Natural killer cell (primary cell): ENCODE data around the gene UBE2J1. TPM values are rescaled to one million over a fixed set of nuclear protein-coding genes. Genes with fewer than 3 reads are reported as not detected.

Experiments
- ATAC-seq, 3 donors: fragments of 150-1000 bp in 2 of 3; fragments of 200-7000 bp in 1 of 3; cut with Tn5 transposase; 1 replicate in 1 of 3; 2 replicates in 2 of 3; pipeline ENCODE4 v1.10.0; 2021; ENCODE audit warnings: mild to moderate bottlenecking in 2 of 3, moderate library complexity in 2 of 3
- DNase-seq, 2 donors: peaks; one replicate each; pipeline versions ENCODE4 v3.0.0 to v3.0.0-alpha.2; 2013 to 2021; ENCODE audit warnings: mixed read lengths in 1 of 2
- H3K27ac ChIP-seq: one replicate; pipeline ENCODE4 v1.5.1; 2013; ENCODE audit warnings: mild to moderate bottlenecking, low read length
- H3K27me3 ChIP-seq: one replicate; pipeline ENCODE4 v1.6.1; 2013; ENCODE audit warnings: low read length; ENCODE audit not compliant: control insufficient read depth, insufficient read depth
- H3K36me3 ChIP-seq: one replicate; pipeline ENCODE4 v1.6.1; 2013; ENCODE audit warnings: low read length; ENCODE audit not compliant: control insufficient read depth, insufficient read depth
- H3K4me1 ChIP-seq: one replicate; pipeline ENCODE4 v1.6.1; 2013; ENCODE audit warnings: low read length; ENCODE audit not compliant: control insufficient read depth, insufficient read depth
- H3K4me3 ChIP-seq: one replicate; pipeline ENCODE4 v1.5.1; 2013; ENCODE audit warnings: low read length
- H3K9me3 ChIP-seq: one replicate; pipeline ENCODE4 v1.6.1; 2013; ENCODE audit warnings: low read length; ENCODE audit not compliant: control insufficient read depth, insufficient read depth
- H3K27ac Mint-ChIP-seq, 2 donors: one replicate each; pipeline ENCODE4 v1.8.0; 2022; ENCODE audit warnings: mild to moderate bottlenecking in 2 of 2, mixed read lengths in 2 of 2, moderate library complexity in 1 of 2
- H3K27me3 Mint-ChIP-seq, 2 donors: one replicate each; pipeline ENCODE4 v1.8.0; 2022; ENCODE audit warnings: low read depth in 2 of 2, mixed read lengths in 2 of 2
- H3K36me3 Mint-ChIP-seq: one replicate; pipeline ENCODE4 v1.8.0; 2022; ENCODE audit warnings: mixed read lengths
- H3K4me1 Mint-ChIP-seq, 2 donors: one replicate each; pipeline ENCODE4 v1.8.0; 2022; ENCODE audit warnings: mixed read lengths in 2 of 2
- H3K4me3 Mint-ChIP-seq: one replicate; pipeline ENCODE4 v1.8.0; 2022; ENCODE audit warnings: mild to moderate bottlenecking, moderate library complexity, mixed read lengths
- H3K9me3 Mint-ChIP-seq, 2 donors: one replicate each; pipeline ENCODE4 v1.8.0; 2022; ENCODE audit warnings: mixed read lengths in 2 of 2
- WGBS: methylation state at CpG from one replicate; pipeline ENCODE4 v1.1.7; 2013; ENCODE audit warnings: missing lambda C conversion rate; ENCODE audit not compliant: insufficient coverage; 5-methylcytosine and 5-hydroxymethylcytosine counted together
- intact Hi-C: fragments of 100-400 bp; cut with micrococcal nuclease; formaldehyde crosslinking; loops from one replicate; pipeline ENCODE4 v1.14.2; 2022
- total RNA-seq, 4 donors: library from RNA; stranded (reverse); fragments of 120-200 nt in 1 of 4; gene quantifications; one replicate each; pipeline versions ENCODE4 v1.2.3 to v1.2.4, GENCODE V29; 2013 to 2022
- TF ChIP-seq, protein P1 (sequence below): fragments of 200-600 bp; IDR thresholded peaks from one replicate; pipeline ENCODE4 v1.8.0; 2022; ENCODE audit warnings: antibody characterized with exemption

The UBE2J1 gene
- total RNA-seq, 3 donors from 2014 or later (not counting 1 experiment from before 2014, with no cell fraction given) = 34.1 to 58.1 (median 45.9) TPM

DNA sequence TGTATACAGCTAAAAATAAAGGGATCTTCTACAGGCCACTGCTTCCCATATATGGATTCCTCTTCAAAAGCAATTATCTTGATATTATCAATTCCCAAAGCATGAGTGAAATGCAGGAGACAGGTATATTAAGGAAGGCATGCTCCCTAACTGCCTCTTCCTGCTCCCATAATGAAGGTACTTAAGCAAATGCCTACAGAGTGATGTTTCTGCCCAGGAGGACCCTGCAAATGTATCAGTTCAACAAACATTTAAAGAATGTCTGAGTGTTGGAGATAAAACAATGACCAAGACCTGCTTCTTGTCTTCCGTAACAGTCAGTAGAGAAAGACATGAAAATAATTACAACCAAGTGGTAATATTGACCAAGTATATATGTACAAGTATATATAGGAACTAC is 4.2 kb downstream of the UBE2J1 start:
- no peaks in the 10 kb centered on the region for H3K27me3 ChIP-seq
- Mint-ChIP-seq H3K9me3 (no peaks in the 10 kb centered on the region), H3K4me1 (peaks cover 68 to 74% of the 10 kb centered on the region in 2 donors), H3K27ac (peak overlapping the region; percentile 96), H3K36me3 (no peaks in the 10 kb centered on the region), H3K27me3 (no peaks in the 10 kb centered on the region), H3K4me3 (no peak overlapping the region)
- no CpG with 5 or more reads among the region's 1 CpG for WGBS
- no peak overlapping the region for H3K4me3 ChIP-seq
- no peak for DNase-seq
- no peak overlapping the region for H3K27ac ChIP-seq
- intact Hi-C loops = no loop called here
- H3K4me1 ChIP-seq = peaks cover 17% of the 10 kb centered on the region
- TF ChIP-seq, protein P1, sequence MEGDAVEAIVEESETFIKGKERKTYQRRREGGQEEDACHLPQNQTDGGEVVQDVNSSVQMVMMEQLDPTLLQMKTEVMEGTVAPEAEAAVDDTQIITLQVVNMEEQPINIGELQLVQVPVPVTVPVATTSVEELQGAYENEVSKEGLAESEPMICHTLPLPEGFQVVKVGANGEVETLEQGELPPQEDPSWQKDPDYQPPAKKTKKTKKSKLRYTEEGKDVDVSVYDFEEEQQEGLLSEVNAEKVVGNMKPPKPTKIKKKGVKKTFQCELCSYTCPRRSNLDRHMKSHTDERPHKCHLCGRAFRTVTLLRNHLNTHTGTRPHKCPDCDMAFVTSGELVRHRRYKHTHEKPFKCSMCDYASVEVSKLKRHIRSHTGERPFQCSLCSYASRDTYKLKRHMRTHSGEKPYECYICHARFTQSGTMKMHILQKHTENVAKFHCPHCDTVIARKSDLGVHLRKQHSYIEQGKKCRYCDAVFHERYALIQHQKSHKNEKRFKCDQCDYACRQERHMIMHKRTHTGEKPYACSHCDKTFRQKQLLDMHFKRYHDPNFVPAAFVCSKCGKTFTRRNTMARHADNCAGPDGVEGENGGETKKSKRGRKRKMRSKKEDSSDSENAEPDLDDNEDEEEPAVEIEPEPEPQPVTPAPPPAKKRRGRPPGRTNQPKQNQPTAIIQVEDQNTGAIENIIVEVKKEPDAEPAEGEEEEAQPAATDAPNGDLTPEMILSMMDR = no peak
- no peaks in the 10 kb centered on the region for H3K9me3 ChIP-seq
- no peak for ATAC-seq
- H3K36me3 ChIP-seq = no peaks in the 10 kb centered on the region

DNA sequence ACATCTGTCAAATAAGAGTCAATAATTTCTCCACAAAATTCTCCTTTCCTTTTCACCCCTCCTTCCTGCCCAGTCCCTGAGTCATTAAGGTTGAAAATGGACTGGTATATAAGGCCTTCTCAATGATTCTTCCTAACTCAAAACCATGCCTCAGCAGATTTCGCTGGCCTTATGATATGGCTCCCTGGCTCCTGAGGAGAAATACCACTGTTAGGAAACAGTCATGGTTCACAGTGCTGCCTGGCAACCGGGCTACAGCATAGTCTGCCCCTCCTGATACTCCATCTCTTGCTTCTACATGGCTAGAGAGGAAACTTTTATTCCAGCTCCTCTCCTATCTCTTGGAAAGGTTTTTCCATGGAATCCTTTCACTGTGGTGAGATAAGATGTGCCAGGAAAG is 4.7 kb downstream of the UBE2J1 start:
- Mint-ChIP-seq H3K36me3 (no peaks in the 10 kb centered on the region), H3K9me3 (no peaks in the 10 kb centered on the region), H3K27me3 (no peaks in the 10 kb centered on the region), H3K4me1 (peaks cover 67 to 72% of the 10 kb centered on the region in 2 donors), H3K4me3 (no peak overlapping the region), H3K27ac (peak overlapping the region in 1 of 2 donors; percentile 96)
- H3K36me3 ChIP-seq = no peaks in the 10 kb centered on the region
- ATAC-seq (no peak), DNase-seq (no peak)
- intact Hi-C loops = no loop called here
- H3K9me3 ChIP-seq = no peaks in the 10 kb centered on the region
- H3K27ac ChIP-seq = no peak overlapping the region
- peaks cover 13% of the 10 kb centered on the region for H3K4me1 ChIP-seq
- TF ChIP-seq, protein P1 = no peak
- no peaks in the 10 kb centered on the region for H3K27me3 ChIP-seq
- 68% methylated on average over 2 of the region's 2 CpGs for WGBS
- H3K4me3 ChIP-seq = no peak overlapping the region

DNA sequence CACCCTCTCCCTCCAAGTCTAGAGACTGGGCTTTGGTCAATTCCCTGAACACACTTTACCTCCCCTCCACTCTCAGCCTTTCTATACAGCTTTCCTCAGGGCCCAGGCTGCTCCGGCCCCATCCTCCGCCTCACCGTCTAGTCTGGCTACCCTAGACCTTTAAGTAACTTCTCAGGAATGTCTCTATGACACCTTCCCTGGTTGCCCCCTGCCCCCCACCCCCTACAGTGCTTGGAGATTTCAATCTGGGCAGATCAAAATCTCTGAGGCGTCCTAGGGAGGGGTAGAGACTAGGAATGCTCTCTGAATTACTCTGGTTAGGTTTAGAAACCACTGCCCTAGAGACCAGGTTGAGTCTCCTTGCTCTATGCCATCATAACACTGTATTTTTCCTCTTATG is 6.1 kb downstream of the UBE2J1 start:
- no peak overlapping the region for H3K4me3 ChIP-seq
- no peak for ATAC-seq
- peaks cover 59 to 65% of the 10 kb centered on the region in 2 donors for H3K4me1 Mint-ChIP-seq
- 85% methylated on average over 4 of the region's 4 CpGs for WGBS
- H3K36me3 ChIP-seq = peaks cover 8% of the 10 kb centered on the region
- no peaks in the 10 kb centered on the region for H3K27me3 Mint-ChIP-seq
- peaks cover 13% of the 10 kb centered on the region for H3K4me1 ChIP-seq
- intact Hi-C loops = no loop called here
- DNase-seq = no peak
- H3K9me3 Mint-ChIP-seq = no peaks in the 10 kb centered on the region
- TF ChIP-seq, protein P1 = no peak
- no peak overlapping the region for H3K4me3 Mint-ChIP-seq
- H3K27ac ChIP-seq = no peak overlapping the region
- H3K27ac Mint-ChIP-seq = peak overlapping the region in 1 of 2 donors; percentile 35
- H3K27me3 ChIP-seq = no peaks in the 10 kb centered on the region
- peaks cover 5% of the 10 kb centered on the region for H3K36me3 Mint-ChIP-seq
- H3K9me3 ChIP-seq = no peaks in the 10 kb centered on the region

DNA sequence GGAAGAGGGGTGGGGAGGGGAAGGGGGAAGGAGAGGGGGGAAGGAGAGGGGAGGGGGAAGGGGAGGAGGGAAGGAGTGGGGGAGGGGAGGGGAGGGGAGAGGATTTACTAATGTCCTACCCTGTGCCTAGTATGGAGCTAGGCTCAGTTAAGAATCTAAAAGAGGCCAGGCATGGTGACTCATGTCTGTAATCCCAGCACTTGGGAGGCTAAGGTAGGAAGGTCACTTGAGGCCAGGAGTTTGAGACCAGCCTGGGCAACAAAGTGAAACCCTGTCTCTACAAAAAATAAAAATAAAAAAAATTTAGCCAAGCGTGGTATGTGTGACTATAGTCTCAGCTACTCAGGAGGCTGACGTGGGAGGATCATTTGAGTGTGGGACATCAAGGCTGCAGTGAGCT is 13.0 kb downstream of the UBE2J1 start:
- intact Hi-C loops = no loop called here
- DNase-seq = no peak
- Histone ChIP-seq H3K9me3 (no peaks in the 10 kb centered on the region), H3K27me3 (no peaks in the 10 kb centered on the region), H3K4me3 (no peak overlapping the region), H3K27ac (no peak overlapping the region), H3K4me1 (no peaks in the 10 kb centered on the region), H3K36me3 (peaks cover 56% of the 10 kb centered on the region)
- H3K27me3 Mint-ChIP-seq = no peaks in the 10 kb centered on the region
- no peak overlapping the region for H3K4me3 Mint-ChIP-seq
- WGBS = 94% methylated on average over 2 of the region's 2 CpGs
- H3K27ac Mint-ChIP-seq = peak overlapping the region; percentile 16 to 69
- TF ChIP-seq, protein P1 = no peak
- ATAC-seq = no peak
- peaks cover 7 to 11% of the 10 kb centered on the region in 2 donors for H3K4me1 Mint-ChIP-seq
- H3K9me3 Mint-ChIP-seq = no peaks in the 10 kb centered on the region
- peaks cover 11% of the 10 kb centered on the region for H3K36me3 Mint-ChIP-seq
